GM12873 (cell line): Measurements from ENCODE around the gene NME7.

Experiments used
- CTCF ChIP-seq: IDR thresholded peaks from 2 replicates; pipeline ENCODE4 v1.5.1; 2012; ENCODE audit warnings: low read depth, mild to moderate bottlenecking, moderate library complexity, low read length, control low read depth; ENCODE audit not compliant: insufficient read depth; ENCODE audit errors: missing control alignments

The NME7 gene

GRCh38 chr1:169142129-169142528, 225.5 kb downstream of the NME7 start:
- TF ChIP-seq CTCF, result no peak

- no peak for TF ChIP-seq CTCF
These were observed 226.2 kb downstream of the NME7 start for GRCh38 chr1:169141356-169141755.

- TF ChIP-seq CTCF, result no peak
These were observed 228.5 kb downstream of the NME7 start for GRCh38 chr1:169138866-169139670.

- TF ChIP-seq CTCF, result no peak
These were observed 230.2 kb downstream of the NME7 start for GRCh38 chr1:169137357-169137756.

GRCh38 chr1:169133801-169134502, 233.6 kb downstream of the NME7 start:
- TF ChIP-seq CTCF, result peak; percentile 19

- TF ChIP-seq CTCF, result no peak
These were observed 234.4 kb downstream of the NME7 start for GRCh38 chr1:169133228-169133576.

- no peak for TF ChIP-seq CTCF
These were observed 234.9 kb downstream of the NME7 start for GRCh38 chr1:169132512-169133227.
